Measurements from ENCODE around the gene CLIP3. TPM values are rescaled to one million over a fixed set of nuclear protein-coding genes. Genes with fewer than 3 reads are reported as not detected.

Gene CLIP3
- total and polyA plus RNA-seq, 9 of the 15 experiments (the other 6 are each of a cell fraction or from before 2014, with no cell fraction given) = 0.01 to 0.50 (median 0.15) TPM; not detected in 1

DNA sequence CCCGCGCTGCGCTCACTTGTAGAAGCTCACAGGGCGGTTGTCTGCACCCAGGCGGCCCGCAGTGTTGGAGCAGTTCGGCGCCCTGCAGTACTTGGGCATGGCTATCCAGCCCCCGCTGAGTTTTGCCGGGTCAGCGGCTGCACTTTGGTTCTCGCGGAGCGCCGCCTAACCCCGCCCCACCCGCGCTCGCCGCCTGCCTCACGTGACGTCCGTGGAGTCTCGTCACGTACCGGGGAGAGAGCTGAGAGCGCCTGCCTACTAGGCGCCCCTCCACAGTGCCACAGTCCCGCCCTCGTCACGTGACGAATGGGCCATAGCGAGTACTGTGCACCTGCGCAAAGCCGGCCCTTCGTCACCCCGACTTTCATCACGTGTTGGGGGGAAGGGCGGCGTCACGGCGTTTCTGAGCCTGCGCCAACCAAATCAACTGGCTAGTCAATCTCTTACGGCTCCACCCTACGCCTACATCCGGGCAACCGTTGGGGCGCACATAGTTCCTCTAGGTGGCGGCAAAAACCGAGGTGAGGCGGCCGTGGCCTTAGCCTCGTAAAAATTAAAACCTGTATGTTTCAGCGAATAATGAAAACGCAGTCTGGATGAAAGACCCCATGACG is 21.6 kb upstream of the CLIP3 start, which contains the start of gene THAP8 (continued):
- TF ChIP-seq, protein P1, sequence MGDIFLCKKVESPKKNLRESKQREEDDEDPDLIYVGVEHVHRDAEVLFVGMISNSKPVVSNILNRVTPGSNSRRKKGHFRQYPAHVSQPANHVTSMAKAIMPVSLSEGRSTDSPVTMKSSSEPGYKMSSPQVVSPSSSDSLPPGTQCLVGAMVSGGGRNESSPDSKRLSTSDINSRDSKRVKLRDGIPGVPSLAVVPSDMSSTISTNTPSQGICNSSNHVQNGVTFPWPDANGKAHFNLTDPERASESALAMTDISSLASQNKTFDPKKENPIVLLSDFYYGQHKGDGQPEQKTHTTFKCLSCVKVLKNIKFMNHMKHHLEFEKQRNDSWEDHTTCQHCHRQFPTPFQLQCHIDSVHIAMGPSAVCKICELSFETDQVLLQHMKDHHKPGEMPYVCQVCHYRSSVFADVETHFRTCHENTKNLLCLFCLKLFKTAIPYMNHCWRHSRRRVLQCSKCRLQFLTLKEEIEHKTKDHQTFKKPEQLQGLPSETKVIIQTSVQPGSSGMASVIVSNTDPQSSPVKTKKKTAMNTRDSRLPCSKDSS (IDR thresholded peaks at IDR 0.05; ENCODE audit: low read depth, partially characterized antibody) = no peak
- TF ChIP-seq, protein P2, sequence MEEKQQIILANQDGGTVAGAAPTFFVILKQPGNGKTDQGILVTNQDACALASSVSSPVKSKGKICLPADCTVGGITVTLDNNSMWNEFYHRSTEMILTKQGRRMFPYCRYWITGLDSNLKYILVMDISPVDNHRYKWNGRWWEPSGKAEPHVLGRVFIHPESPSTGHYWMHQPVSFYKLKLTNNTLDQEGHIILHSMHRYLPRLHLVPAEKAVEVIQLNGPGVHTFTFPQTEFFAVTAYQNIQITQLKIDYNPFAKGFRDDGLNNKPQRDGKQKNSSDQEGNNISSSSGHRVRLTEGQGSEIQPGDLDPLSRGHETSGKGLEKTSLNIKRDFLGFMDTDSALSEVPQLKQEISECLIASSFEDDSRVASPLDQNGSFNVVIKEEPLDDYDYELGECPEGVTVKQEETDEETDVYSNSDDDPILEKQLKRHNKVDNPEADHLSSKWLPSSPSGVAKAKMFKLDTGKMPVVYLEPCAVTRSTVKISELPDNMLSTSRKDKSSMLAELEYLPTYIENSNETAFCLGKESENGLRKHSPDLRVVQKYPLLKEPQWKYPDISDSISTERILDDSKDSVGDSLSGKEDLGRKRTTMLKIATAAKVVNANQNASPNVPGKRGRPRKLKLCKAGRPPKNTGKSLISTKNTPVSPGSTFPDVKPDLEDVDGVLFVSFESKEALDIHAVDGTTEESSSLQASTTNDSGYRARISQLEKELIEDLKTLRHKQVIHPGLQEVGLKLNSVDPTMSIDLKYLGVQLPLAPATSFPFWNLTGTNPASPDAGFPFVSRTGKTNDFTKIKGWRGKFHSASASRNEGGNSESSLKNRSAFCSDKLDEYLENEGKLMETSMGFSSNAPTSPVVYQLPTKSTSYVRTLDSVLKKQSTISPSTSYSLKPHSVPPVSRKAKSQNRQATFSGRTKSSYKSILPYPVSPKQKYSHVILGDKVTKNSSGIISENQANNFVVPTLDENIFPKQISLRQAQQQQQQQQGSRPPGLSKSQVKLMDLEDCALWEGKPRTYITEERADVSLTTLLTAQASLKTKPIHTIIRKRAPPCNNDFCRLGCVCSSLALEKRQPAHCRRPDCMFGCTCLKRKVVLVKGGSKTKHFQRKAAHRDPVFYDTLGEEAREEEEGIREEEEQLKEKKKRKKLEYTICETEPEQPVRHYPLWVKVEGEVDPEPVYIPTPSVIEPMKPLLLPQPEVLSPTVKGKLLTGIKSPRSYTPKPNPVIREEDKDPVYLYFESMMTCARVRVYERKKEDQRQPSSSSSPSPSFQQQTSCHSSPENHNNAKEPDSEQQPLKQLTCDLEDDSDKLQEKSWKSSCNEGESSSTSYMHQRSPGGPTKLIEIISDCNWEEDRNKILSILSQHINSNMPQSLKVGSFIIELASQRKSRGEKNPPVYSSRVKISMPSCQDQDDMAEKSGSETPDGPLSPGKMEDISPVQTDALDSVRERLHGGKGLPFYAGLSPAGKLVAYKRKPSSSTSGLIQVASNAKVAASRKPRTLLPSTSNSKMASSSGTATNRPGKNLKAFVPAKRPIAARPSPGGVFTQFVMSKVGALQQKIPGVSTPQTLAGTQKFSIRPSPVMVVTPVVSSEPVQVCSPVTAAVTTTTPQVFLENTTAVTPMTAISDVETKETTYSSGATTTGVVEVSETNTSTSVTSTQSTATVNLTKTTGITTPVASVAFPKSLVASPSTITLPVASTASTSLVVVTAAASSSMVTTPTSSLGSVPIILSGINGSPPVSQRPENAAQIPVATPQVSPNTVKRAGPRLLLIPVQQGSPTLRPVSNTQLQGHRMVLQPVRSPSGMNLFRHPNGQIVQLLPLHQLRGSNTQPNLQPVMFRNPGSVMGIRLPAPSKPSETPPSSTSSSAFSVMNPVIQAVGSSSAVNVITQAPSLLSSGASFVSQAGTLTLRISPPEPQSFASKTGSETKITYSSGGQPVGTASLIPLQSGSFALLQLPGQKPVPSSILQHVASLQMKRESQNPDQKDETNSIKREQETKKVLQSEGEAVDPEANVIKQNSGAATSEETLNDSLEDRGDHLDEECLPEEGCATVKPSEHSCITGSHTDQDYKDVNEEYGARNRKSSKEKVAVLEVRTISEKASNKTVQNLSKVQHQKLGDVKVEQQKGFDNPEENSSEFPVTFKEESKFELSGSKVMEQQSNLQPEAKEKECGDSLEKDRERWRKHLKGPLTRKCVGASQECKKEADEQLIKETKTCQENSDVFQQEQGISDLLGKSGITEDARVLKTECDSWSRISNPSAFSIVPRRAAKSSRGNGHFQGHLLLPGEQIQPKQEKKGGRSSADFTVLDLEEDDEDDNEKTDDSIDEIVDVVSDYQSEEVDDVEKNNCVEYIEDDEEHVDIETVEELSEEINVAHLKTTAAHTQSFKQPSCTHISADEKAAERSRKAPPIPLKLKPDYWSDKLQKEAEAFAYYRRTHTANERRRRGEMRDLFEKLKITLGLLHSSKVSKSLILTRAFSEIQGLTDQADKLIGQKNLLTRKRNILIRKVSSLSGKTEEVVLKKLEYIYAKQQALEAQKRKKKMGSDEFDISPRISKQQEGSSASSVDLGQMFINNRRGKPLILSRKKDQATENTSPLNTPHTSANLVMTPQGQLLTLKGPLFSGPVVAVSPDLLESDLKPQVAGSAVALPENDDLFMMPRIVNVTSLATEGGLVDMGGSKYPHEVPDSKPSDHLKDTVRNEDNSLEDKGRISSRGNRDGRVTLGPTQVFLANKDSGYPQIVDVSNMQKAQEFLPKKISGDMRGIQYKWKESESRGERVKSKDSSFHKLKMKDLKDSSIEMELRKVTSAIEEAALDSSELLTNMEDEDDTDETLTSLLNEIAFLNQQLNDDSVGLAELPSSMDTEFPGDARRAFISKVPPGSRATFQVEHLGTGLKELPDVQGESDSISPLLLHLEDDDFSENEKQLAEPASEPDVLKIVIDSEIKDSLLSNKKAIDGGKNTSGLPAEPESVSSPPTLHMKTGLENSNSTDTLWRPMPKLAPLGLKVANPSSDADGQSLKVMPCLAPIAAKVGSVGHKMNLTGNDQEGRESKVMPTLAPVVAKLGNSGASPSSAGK (IDR thresholded peaks at IDR 0.05) = peak; percentile 17; the same call in 1 of the 2 replicates
- TF ChIP-seq RBBP5 (IDR thresholded peaks at IDR 0.05; ENCODE audit: borderline replicate concordance, insufficient read depth, low read length, poor library complexity, severe bottlenecking) = no peak
- peak; percentile 82 for TF ChIP-seq CREB1 (IDR thresholded peaks at IDR 0.05)
- TF ChIP-seq CREB1 (CRISPR knock-in tag; IDR thresholded peaks at IDR 0.05) = peak; percentile 90
- TF ChIP-seq ZNF121 (CRISPR knock-in tag; conservative IDR thresholded peaks at IDR 0.05) = no peak
- TF ChIP-seq FOXK2 (conservative IDR thresholded peaks at IDR 0.05 in 1 of 2, IDR thresholded peaks at IDR 0.05 in 1 of 2; ENCODE audit: low read depth in 2 of 2) = peak; percentile 70 to 95; a peak in 3 of 4 replicates
- TF ChIP-seq BCL6 (CRISPR knock-in tag; IDR thresholded peaks at IDR 0.05) = no peak
- no peak for TF ChIP-seq PYGO2 (tag; IDR thresholded peaks at IDR 0.05)
- TF ChIP-seq ZNF41 (CRISPR knock-in tag; conservative IDR thresholded peaks at IDR 0.05) = no peak
- TF ChIP-seq KLF1 (tag; IDR thresholded peaks at IDR 0.05) = peak; percentile 82; the same call in 1 of the 2 replicates
- TF ChIP-seq, protein P3, sequence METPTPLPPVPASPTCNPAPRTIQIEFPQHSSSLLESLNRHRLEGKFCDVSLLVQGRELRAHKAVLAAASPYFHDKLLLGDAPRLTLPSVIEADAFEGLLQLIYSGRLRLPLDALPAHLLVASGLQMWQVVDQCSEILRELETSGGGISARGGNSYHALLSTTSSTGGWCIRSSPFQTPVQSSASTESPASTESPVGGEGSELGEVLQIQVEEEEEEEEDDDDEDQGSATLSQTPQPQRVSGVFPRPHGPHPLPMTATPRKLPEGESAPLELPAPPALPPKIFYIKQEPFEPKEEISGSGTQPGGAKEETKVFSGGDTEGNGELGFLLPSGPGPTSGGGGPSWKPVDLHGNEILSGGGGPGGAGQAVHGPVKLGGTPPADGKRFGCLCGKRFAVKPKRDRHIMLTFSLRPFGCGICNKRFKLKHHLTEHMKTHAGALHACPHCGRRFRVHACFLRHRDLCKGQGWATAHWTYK (CRISPR knock-in tag; IDR thresholded peaks at IDR 0.05) = 0 out of 2 replicates have a peak, but pooled peaks have one; percentile 28
- no peak for TF ChIP-seq KLF16 (IDR thresholded peaks at IDR 0.05)
- peak; percentile 52; the same call in 1 of the 2 replicates for TF ChIP-seq POLR2AphosphoS5 (IDR thresholded peaks at IDR 0.05; ENCODE audit: control insufficient read depth, insufficient read depth, low read depth, low read length)

Measured in K562 (cell line).